SKM-1 treated with dmso at 0.1 percent for 144 hours (cell line): ENCODE measurements around the gene TCP11.

Experiments used
- DNase-seq: peaks from one replicate; lab custom pipeline; 2025; ENCODE audit not compliant: unreplicated experiment; lab: John Stamatoyannopoulos, UW

TCP11 gene

GRCh38 chr6:35141007-35141655 is at the start of gene TCP11:
Gene TCP11, minus strand, starts transcription at chr6:35141339. Its CDS starts 469 bp downstream, at chr6:35140870.
- DNase-seq, result no peak

GRCh38 chr6:35190306-35190705 is 49.2 kb upstream of the TCP11 start:
- no peak for DNase-seq

- DNase-seq, result no peak
Observed at GRCh38 chr6:35188886-35189285, 47.7 kb upstream of the TCP11 start.

GRCh38 chr6:35186571-35186970 is 45.4 kb upstream of the TCP11 start:
- no peak for DNase-seq

- DNase-seq, result no peak
Observed at GRCh38 chr6:35185971-35186370, 44.8 kb upstream of the TCP11 start.

GRCh38 chr6:35185302-35185681 is 44.2 kb upstream of the TCP11 start:
- DNase-seq, result no peak

- no peak for DNase-seq
Observed at GRCh38 chr6:35184580-35185301, 43.6 kb upstream of the TCP11 start.

- DNase-seq, result no peak
Observed at GRCh38 chr6:35183935-35184334, 42.8 kb upstream of the TCP11 start.

GRCh38 chr6:35183281-35183680 is 42.1 kb upstream of the TCP11 start:
- no peak for DNase-seq

- no peak for DNase-seq
Observed at GRCh38 chr6:35181933-35182612, 40.9 kb upstream of the TCP11 start.

GRCh38 chr6:35181308-35181932 is 40.3 kb upstream of the TCP11 start:
- DNase-seq, result no peak

- DNase-seq, result no peak
Observed at GRCh38 chr6:35179901-35180535, 38.9 kb upstream of the TCP11 start.

- no peak for DNase-seq
Observed at GRCh38 chr6:35178932-35179832, 38.0 kb upstream of the TCP11 start.

GRCh38 chr6:35178012-35178411 is 36.9 kb upstream of the TCP11 start:
- no peak for DNase-seq

- DNase-seq, result no peak
Observed at GRCh38 chr6:35177596-35177995, 36.5 kb upstream of the TCP11 start.

- no peak for DNase-seq
Observed at GRCh38 chr6:35177157-35177556, 36.0 kb upstream of the TCP11 start.

GRCh38 chr6:35176301-35177024 is 35.3 kb upstream of the TCP11 start:
- no peak for DNase-seq

GRCh38 chr6:35174501-35174900 is 33.4 kb upstream of the TCP11 start:
- DNase-seq, result no peak

- DNase-seq, result no peak
Observed at GRCh38 chr6:35174088-35174434, 32.9 kb upstream of the TCP11 start.
